ENCODE results near the gene REXO4. TPM values are rescaled to one million over a fixed set of nuclear protein-coding genes. Genes with fewer than 3 reads are reported as not detected.
A peak's percentile ranks its signal among the peaks of the same experiment; 100 is the strongest.

REXO4 gene, protein sequence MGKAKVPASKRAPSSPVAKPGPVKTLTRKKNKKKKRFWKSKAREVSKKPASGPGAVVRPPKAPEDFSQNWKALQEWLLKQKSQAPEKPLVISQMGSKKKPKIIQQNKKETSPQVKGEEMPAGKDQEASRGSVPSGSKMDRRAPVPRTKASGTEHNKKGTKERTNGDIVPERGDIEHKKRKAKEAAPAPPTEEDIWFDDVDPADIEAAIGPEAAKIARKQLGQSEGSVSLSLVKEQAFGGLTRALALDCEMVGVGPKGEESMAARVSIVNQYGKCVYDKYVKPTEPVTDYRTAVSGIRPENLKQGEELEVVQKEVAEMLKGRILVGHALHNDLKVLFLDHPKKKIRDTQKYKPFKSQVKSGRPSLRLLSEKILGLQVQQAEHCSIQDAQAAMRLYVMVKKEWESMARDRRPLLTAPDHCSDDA
- total RNA-seq = 31.6 and 33.3 TPM in 2 replicates

DNA sequence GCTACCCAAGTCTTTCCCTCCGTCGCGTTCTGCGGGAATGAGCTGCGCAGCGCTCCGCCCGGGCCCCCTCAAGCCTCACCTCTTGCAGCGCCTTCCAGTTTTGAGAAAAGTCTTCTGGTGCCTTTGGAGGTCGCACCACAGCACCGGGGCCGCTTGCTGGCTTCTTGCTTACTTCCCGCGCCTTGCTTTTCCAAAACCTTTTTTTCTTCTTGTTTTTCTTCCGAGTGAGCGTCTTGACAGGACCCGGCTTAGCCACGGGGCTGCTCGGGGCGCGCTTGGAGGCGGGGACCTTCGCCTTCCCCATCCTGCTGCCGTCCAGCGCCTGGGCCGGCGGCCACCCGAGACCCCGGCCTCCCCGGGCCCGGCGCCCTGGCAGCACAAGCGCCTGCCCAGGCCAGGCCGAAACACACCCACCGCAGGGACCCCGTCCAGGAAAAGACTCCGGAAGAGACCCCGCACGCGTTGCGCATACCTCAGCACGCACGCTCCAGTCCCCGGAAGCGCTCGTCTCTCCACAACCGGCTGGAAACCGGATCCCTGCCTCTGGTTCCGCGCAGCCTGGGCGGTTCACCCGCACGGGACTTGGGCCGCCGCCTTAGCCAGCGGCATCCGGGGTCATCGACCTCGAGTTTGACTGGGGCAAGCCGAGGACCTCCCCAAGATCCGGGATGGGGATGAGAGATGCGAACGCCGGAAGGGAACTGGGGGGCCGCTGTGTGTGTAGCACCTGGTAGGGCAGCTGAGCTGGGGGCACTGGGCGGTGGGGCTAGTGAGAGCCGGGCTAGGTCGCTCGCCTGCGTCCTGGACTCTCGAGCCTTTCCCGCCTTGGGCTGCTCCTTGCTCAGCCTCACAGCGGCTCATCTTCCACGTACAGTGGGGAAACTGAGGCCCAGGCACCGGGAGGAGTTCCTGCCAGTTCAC, at the start of gene REXO4:
TSS of gene REXO4 (minus strand) at position 470 of the 921 bp plus-strand sequence. CDS start at position 304, 166 bp downstream.
- intact Hi-C loops (cut with micrococcal nuclease) = loop anchor here (1.0 kb wide), 5 partner anchors 42 to 388 kb away; partner anchors contain the start of genes GTF3C5, SLC2A6, STKLD1 and SURF4
- ATAC-seq (ENCODE audit: low read depth) (peak; percentile 84), DNase-seq (peak; percentile 86)
- H3K4me3 Mint-ChIP-seq = peak within 1 kb of the TSS; percentile 90
- CTCF ChIA-PET = interaction anchor here (1.2 to 2.0 kb wide), 2 partner anchors 13 to 325 kb away, joined by 3 to 4 read pairs; no protein-coding TSS in a partner anchor
- POLR2A ChIA-PET = interaction anchor here (0.6 to 2.1 kb wide), 8 partner anchors 15 to 70 kb away, joined by 3 to 12 read pairs (median 4); partner anchors contain the start of genes CACFD1, MED22, RPL7A and STKLD1
- H3K36me3 Mint-ChIP-seq (ENCODE audit: low read depth) = peaks cover 31% of the 10 kb centered on the region
- peak within 1 kb of the TSS; percentile 91 for H3K27ac Mint-ChIP-seq
- H3K9me3 Mint-ChIP-seq = peaks cover 3% of the 10 kb centered on the region
- TF ChIP-seq, protein P1, sequence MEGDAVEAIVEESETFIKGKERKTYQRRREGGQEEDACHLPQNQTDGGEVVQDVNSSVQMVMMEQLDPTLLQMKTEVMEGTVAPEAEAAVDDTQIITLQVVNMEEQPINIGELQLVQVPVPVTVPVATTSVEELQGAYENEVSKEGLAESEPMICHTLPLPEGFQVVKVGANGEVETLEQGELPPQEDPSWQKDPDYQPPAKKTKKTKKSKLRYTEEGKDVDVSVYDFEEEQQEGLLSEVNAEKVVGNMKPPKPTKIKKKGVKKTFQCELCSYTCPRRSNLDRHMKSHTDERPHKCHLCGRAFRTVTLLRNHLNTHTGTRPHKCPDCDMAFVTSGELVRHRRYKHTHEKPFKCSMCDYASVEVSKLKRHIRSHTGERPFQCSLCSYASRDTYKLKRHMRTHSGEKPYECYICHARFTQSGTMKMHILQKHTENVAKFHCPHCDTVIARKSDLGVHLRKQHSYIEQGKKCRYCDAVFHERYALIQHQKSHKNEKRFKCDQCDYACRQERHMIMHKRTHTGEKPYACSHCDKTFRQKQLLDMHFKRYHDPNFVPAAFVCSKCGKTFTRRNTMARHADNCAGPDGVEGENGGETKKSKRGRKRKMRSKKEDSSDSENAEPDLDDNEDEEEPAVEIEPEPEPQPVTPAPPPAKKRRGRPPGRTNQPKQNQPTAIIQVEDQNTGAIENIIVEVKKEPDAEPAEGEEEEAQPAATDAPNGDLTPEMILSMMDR (IDR thresholded peaks at IDR 0.05) = no peak
- H3K27me3 Mint-ChIP-seq = no peaks in the 10 kb centered on the region
- H3K4me1 Mint-ChIP-seq = peaks cover 71% of the 10 kb centered on the region

DNA sequence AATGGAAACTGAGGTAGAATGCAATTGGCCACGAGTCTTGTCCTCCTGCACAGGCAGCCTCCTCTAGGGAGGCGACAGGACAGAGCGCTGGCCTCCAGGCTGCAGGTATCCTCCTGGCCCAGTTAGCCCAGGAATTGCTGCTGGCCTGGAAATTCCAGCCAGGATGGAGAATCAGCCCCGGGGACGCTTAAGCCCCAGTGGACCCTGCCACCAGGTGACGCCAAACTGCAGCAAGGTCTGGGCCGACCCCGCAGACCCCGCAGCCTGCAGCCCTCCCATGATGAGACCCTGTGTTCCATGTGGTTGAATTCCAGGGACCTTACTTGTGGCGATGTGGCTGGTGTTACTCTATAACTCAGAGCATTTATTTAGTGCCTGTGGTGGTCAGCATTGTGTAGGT, 49.3 kb upstream of the REXO4 start:
- Mint-ChIP-seq H3K36me3 (ENCODE audit: low read depth) (peaks cover 24% of the 10 kb centered on the region), H3K27ac (no peak overlapping the region), H3K9me3 (no peaks in the 10 kb centered on the region), H3K4me1 (peaks cover 1% of the 10 kb centered on the region), H3K4me3 (no peak overlapping the region), H3K27me3 (no peaks in the 10 kb centered on the region)
- TF ChIP-seq, protein P1 (IDR thresholded peaks at IDR 0.05) = no peak
- CTCF ChIA-PET = no interaction called here
- ATAC-seq (ENCODE audit: low read depth) (no peak), DNase-seq (no peak)
- intact Hi-C loops (cut with micrococcal nuclease) = no loop called here
- POLR2A ChIA-PET = no interaction called here

DNA sequence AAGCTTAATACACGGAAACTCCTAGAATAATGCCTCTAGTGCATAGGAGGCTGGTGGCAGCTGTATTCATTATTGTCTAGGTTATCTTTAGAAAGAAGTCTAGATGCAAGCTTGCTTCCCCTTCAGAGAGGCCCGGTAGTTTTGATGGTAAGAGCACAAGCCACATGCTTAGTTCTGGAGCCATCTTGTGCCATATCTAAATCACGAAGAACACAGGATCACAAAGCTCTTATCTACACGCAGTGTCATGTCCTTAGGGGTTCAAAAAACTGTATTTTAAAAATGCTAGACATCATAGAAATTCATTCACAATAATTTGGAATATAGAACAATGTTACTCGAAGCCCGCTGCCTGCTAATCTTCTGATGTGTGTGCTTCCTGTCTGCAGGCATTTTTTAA, 48.2 kb upstream of the REXO4 start:
- ChIA-PET POLR2A (interaction anchor here (1.1 kb wide), 1 partner anchor 13 kb away, joined by 3 read pairs; no protein-coding TSS in a partner anchor), CTCF (no interaction called here)
- Mint-ChIP-seq H3K9me3 (no peaks in the 10 kb centered on the region), H3K36me3 (ENCODE audit: low read depth) (peaks cover 16% of the 10 kb centered on the region), H3K4me1 (peaks cover 9% of the 10 kb centered on the region), H3K27me3 (no peaks in the 10 kb centered on the region), H3K27ac (no peak overlapping the region), H3K4me3 (no peak overlapping the region)
- intact Hi-C loops (cut with micrococcal nuclease) = no loop called here
- ATAC-seq (ENCODE audit: low read depth) (no peak), DNase-seq (no peak)
- TF ChIP-seq, protein P1 (IDR thresholded peaks at IDR 0.05) = no peak

DNA sequence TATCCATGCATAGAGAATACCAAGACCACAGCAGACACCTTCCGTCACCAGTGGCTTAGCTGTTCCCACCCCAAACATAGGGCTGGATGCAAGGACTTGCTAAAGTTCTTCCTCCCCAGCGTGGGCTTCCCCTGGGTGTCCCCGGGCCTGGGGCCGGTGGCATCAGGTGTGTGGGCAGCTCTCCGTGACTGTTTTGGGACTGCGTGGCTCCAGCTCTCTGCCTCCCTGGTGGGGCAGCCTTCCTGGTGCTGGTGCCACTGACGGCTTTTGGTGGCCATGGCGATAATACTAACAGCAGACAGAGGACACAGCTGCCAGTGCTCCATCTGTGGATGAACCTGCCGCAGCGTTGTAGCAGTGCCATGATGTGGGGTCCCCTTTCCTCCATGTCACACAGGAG, 46.8 kb upstream of the REXO4 start:
- TF ChIP-seq, protein P1 (IDR thresholded peaks at IDR 0.05) = no peak
- no peak for ATAC-seq (ENCODE audit: low read depth)
- Mint-ChIP-seq H3K27ac (no peak overlapping the region), H3K4me3 (no peak overlapping the region), H3K27me3 (no peaks in the 10 kb centered on the region), H3K9me3 (no peaks in the 10 kb centered on the region), H3K4me1 (peaks cover 16% of the 10 kb centered on the region), H3K36me3 (ENCODE audit: low read depth) (peaks cover 14% of the 10 kb centered on the region)
- ChIA-PET POLR2A (interaction anchor here (1.3 kb wide), 1 partner anchor 117 kb away, joined by 3 read pairs; the partner anchor contains the start of genes MED22 and RPL7A), CTCF (no interaction called here)
- DNase-seq = no peak
- intact Hi-C loops (cut with micrococcal nuclease) = no loop called here

Data from activated B cell treated with CpG ODN at 0.5 μM for 24 hours (primary cell).